GM23248 (cell line): ENCODE measurements around the gene COL1A2.

Source experiments
- EZH2 ChIP-seq: fragments of 200-600 bp; sonication (generic); IDR thresholded peaks from 2 replicates; pipeline ENCODE4 v1.6.1; 2018; ENCODE audit warnings: antibody characterized with exemption, mild to moderate bottlenecking; ENCODE audit not compliant: insufficient read depth, poor library complexity, severe bottlenecking
- EZH2phosphoT487 ChIP-seq: fragments of 200-600 bp; sonication (generic); IDR thresholded peaks from 2 replicates; pipeline ENCODE4 v1.6.1; 2018; ENCODE audit warnings: antibody characterized with exemption, moderate library complexity, mild to moderate bottlenecking, low read depth; ENCODE audit not compliant: insufficient read depth

- TF ChIP-seq EZH2phosphoT487 (no peak), EZH2 (no peak)
Observed at GRCh38 chr7:94400643-94401427, 6.1 kb downstream of the COL1A2 start.
